HCT116 (cell line): ENCODE results near the gene HBE1.

Experiments used
- CEBPB ChIP-seq: IDR thresholded peaks from 2 replicates; pipeline ENCODE4 v1.6.1; 2012; ENCODE audit warnings: low read depth
- CTCF ChIP-seq, 3 experiments: fragments of 200-600 bp in 1 of 3; sonication (generic) in 1 of 3; IDR thresholded peaks in 2 of 3; conservative IDR thresholded peaks in 1 of 3; 2 replicates each; pipeline ENCODE4 v1.5.1; 2012 to 2017; ENCODE audit warnings: low read depth in 2 of 3, low read length in 2 of 3, antibody characterized with exemption in 1 of 3, borderline replicate concordance in 1 of 3, control low read depth in 1 of 3, mild to moderate bottlenecking in 1 of 3, mixed read lengths in 1 of 3, mixed run types in 1 of 3, moderate library complexity in 1 of 3; ENCODE audit not compliant: insufficient read depth in 1 of 3
- EZH2 ChIP-seq: fragments of 200-600 bp; sonication (generic); IDR thresholded peaks from 2 replicates; pipeline ENCODE4 v1.6.1; 2017; ENCODE audit warnings: antibody characterized with exemption, mixed run types
- FOSL1 ChIP-seq: IDR thresholded peaks from 2 replicates; pipeline ENCODE4 v1.6.1; 2012; ENCODE audit warnings: low read depth
- JUND ChIP-seq: IDR thresholded peaks from 2 replicates; pipeline ENCODE4 v1.6.1; 2012
- POLR2A ChIP-seq: IDR thresholded peaks from 2 replicates; pipeline ENCODE4 v1.7.0; 2011; ENCODE audit warnings: borderline replicate concordance; ENCODE audit not compliant: insufficient read depth, insufficient read length; ENCODE audit errors: extremely low read depth
- POLR2AphosphoS5 ChIP-seq: IDR thresholded peaks from 2 replicates; pipeline ENCODE4 v1.6.1; 2011; ENCODE audit warnings: mild to moderate bottlenecking, low read depth, low read length, moderate library complexity
- REST ChIP-seq: IDR thresholded peaks from 2 replicates; pipeline ENCODE4 v1.6.1; 2012; ENCODE audit warnings: low read depth
- SIN3A ChIP-seq: IDR thresholded peaks from 2 replicates; pipeline ENCODE4 v1.6.1; 2012; ENCODE audit warnings: low read depth
- SRF ChIP-seq: IDR thresholded peaks from 2 replicates; pipeline ENCODE4 v1.6.1; 2012; ENCODE audit warnings: low read depth
- TCF7L2 ChIP-seq: IDR thresholded peaks from 2 replicates; pipeline ENCODE4 v1.7.0; 2011; ENCODE audit warnings: borderline replicate concordance, inconsistent platforms; ENCODE audit not compliant: insufficient read depth, insufficient read length; ENCODE audit errors: extremely low read depth
- ZNF274 ChIP-seq: fragments of 200-500 bp; sonication (Bioruptor generic); IDR thresholded peaks from 2 replicates; pipeline ENCODE4 v1.6.1; 2014; ENCODE audit warnings: mild to moderate bottlenecking, low read depth, low read length, inconsistent platforms

DNA sequence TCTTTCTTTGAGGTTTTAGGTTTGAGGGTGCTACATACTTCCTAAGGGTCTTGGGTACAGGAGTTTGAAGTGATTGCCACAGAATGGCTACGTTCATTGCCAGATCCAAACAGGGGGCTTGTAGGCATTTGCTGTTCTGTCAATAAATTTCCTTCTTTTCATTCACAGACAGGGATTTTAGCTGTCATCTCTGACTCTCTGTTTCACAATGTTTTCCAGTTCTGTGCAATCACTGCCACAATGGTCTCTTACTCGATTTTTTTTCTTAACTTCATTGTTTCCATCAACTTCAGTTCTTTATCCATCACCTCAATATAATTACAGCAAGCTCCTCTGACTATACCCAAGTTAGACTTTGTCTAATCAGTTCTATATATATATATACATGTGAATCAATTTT, 29.3 kb downstream of the HBE1 start:
- TF ChIP-seq CTCF (IDR thresholded peaks at IDR 0.05 in 2 of 3, conservative IDR thresholded peaks at IDR 0.05 in 1 of 3; ENCODE audit: borderline replicate concordance in 1 of 3, insufficient read depth in 1 of 3, low read depth in 2 of 3, low read length in 2 of 3) (no peak), FOSL1 (no peak), POLR2AphosphoS5 (no peak), POLR2A (no peak), ZNF274 (no peak), TCF7L2 (no peak), SIN3A (no peak), EZH2 (no peak), REST (no peak), SRF (no peak), JUND (no peak), CEBPB (no peak)
